ENCODE data around the gene KRR1. TPM values are rescaled to one million over a fixed set of nuclear protein-coding genes. Genes with fewer than 3 reads are reported as not detected.
A peak's percentile ranks its signal among the peaks of the same experiment; 100 is the strongest.
"Not testable (repeated sequence)": the region's sequence is repeated elsewhere in the genome, so short reads cannot be mapped to it uniquely, and the experiment has no call there.

KRR1 gene
- total and polyA plus RNA-seq, 12 donors, result 18.0 to 87.5 (median 47.7) TPM

DNA sequence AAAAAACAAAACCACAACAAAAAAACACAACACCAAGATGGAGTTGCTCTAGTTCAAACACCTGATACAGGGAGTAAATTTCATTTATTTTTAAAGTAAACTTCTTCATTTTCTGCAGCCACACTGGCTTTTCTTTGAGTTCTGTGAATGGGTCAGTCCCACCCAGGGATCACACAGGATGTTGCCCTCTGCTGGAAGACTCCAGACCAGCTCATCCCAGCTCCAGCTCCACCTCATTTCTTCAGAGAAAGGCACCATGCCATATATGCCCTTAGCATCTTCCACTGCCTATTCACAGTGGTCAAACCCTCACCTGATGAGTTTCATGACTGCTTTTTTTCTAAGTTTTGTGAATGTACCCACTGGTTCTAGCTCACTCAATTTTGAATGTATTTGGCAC, 22.9 kb downstream of the KRR1 start:
- intact Hi-C loops (cut with DNase I), result no loop called here
- DNase-seq, result peak in 4 of 7 donors; percentile 35 to 66 (median 46)
- Histone ChIP-seq H3K9me3 (replicated peaks in 1 of 3) (no peaks in the 10 kb centered on the region), H3K27ac (no peak overlapping the region), H3K36me3 (replicated peaks in 1 of 2) (peaks cover 0 to 5% of the 10 kb centered on the region in 2 donors), H3K4me3 (no peak overlapping the region), H3K27me3 (no peaks in the 10 kb centered on the region), H3K4me1 (replicated peaks in 1 of 2) (peaks cover 0 to 15% of the 10 kb centered on the region in 2 donors)
- TF ChIP-seq, protein P1, sequence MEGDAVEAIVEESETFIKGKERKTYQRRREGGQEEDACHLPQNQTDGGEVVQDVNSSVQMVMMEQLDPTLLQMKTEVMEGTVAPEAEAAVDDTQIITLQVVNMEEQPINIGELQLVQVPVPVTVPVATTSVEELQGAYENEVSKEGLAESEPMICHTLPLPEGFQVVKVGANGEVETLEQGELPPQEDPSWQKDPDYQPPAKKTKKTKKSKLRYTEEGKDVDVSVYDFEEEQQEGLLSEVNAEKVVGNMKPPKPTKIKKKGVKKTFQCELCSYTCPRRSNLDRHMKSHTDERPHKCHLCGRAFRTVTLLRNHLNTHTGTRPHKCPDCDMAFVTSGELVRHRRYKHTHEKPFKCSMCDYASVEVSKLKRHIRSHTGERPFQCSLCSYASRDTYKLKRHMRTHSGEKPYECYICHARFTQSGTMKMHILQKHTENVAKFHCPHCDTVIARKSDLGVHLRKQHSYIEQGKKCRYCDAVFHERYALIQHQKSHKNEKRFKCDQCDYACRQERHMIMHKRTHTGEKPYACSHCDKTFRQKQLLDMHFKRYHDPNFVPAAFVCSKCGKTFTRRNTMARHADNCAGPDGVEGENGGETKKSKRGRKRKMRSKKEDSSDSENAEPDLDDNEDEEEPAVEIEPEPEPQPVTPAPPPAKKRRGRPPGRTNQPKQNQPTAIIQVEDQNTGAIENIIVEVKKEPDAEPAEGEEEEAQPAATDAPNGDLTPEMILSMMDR (IDR thresholded peaks at IDR 0.05), result peak in 5 of 6 experiments; percentile 28 to 43 (median 40)
- no peak for TF ChIP-seq POLR2A (IDR thresholded peaks at IDR 0.05)

DNA sequence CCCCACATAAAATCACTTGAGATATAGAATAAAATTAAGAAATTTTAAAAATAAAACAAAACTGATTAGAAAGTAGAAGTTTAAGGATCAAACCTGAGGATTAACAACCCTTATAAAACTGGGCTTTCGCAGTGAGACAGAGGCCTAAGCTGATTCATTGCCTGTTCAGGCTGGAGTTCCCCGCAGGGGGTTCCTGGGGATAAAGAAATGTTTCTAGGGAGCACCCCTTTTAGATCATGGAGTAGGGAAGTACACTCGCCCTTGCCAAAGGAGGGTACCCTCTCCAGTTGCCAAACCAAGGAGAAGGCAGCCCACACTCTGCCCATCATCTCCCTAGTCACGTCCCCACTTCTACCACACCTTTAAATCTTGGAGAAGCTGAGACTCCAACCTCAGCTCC, 24.1 kb downstream of the KRR1 start:
- Histone ChIP-seq H3K27ac (no peak overlapping the region), H3K4me3 (no peak overlapping the region), H3K9me3 (replicated peaks in 1 of 3) (no peaks in the 10 kb centered on the region), H3K4me1 (replicated peaks in 1 of 2) (peaks cover 0 to 15% of the 10 kb centered on the region in 2 donors), H3K36me3 (replicated peaks in 1 of 2) (no peaks in the 10 kb centered on the region), H3K27me3 (no peaks in the 10 kb centered on the region)
- 92 to 98% (median 94%) methylated on average over 4 of the region's 4 CpGs for WGBS, 4 donors
- intact Hi-C loops (cut with DNase I), result no loop called here
- DNase-seq, result no peak
- TF ChIP-seq, protein P1 (IDR thresholded peaks at IDR 0.05), result no peak
- TF ChIP-seq POLR2A (IDR thresholded peaks at IDR 0.05), result no peak

DNA sequence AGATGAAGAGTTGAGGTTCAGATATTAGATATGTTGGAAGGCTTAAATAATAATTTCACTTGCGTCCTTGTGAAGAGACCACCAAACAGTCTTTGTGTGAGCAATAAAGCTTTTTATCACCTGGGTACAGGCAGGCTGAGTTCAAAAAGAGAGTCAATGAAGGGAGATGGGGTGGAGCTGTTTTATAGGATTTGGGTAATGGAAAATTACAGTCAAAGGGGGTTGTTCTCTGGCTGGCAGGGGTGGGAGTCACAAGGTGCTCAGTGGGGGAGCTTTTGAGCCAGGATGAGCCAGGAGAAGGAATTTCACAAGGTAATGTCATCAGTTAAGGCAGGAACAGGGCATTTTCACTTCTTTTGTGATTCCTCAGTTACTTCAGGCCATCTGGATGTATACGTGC, 27.0 kb downstream of the KRR1 start:
- DNase-seq; intact Hi-C loops (cut with DNase I); H3K9me3 ChIP-seq (replicated peaks in 1 of 3); H3K27me3 ChIP-seq; H3K27ac ChIP-seq; H3K36me3 ChIP-seq (replicated peaks in 1 of 2): not testable (repeated sequence)
- WGBS, 4 donors, result 90 to 96% (median 92%) methylated on average over 2 of the region's 2 CpGs
- Histone ChIP-seq H3K4me1 (replicated peaks in 1 of 2) (peaks cover 0 to 31% of the 10 kb centered on the region in 2 donors), H3K4me3 (peak overlapping the region in 1 of 4 donors; percentile 10)

DNA sequence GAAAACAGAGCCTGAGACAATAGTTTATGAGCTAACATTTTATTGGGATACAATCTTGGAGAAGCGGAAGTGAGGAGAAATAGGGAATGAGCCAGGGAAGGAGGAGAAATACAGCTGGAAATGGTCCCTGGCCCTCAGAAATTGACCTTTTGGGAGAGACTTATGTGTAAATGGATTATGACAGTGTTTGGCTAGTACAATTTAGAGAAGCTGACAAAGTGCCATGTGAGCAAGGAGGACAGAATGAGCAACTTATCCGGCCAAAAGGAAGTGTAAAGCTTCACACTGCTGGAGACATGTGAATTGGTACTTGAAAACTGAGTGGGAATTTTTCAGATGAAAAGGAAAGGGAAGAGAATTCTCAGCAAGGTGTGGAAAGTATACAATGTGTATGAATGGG, 28.0 kb downstream of the KRR1 start:
- Histone ChIP-seq H3K4me1 (replicated peaks in 1 of 2) (peaks cover 0 to 32% of the 10 kb centered on the region in 2 donors), H3K27me3 (no peaks in the 10 kb centered on the region), H3K9me3 (replicated peaks in 1 of 3) (no peaks in the 10 kb centered on the region), H3K36me3 (replicated peaks in 1 of 2) (no peaks in the 10 kb centered on the region), H3K27ac (no peak overlapping the region), H3K4me3 (peak overlapping the region in 1 of 4 donors; percentile 84)
- intact Hi-C loops (cut with DNase I), result no loop called here
- TF ChIP-seq, protein P1 (IDR thresholded peaks at IDR 0.05), result no peak
- TF ChIP-seq POLR2A (IDR thresholded peaks at IDR 0.05), result no peak
- WGBS, 4 donors, result 48 to 68% (median 62%) methylated on average over 2 of the region's 2 CpGs
- DNase-seq, result no peak

DNA sequence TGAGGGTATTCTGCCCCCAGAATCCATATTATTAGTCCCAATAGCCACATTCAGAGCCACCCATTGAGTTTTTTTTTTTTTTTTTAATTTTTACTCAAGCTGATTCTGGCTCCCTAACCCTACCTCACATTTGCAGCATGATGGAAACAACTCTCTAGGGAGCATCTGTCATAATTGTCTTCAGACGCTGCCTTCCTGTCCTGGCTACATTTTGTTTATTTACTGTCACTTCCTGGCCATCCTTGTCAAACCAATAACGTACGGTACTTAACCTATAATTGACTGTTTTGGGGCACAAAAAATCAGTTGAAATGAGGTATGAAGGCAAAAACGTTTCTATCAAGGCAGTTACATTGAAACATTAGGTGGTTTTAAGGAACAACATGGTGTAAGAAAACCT, 28.8 kb downstream of the KRR1 start:
- H3K36me3 ChIP-seq (replicated peaks in 1 of 2), result no peaks in the 10 kb centered on the region
- peaks cover 0 to 32% of the 10 kb centered on the region in 2 donors for H3K4me1 ChIP-seq (replicated peaks in 1 of 2)
- WGBS, 4 donors, result 28 to 46% (median 35%) methylated on average over 4 of the region's 4 CpGs
- no peaks in the 10 kb centered on the region for H3K9me3 ChIP-seq (replicated peaks in 1 of 3)
- no peak for DNase-seq
- H3K4me3 ChIP-seq, result peak overlapping the region in 1 of 4 donors; percentile 84
- H3K27ac ChIP-seq, result peak overlapping the region in 1 of 5 donors; percentile 39
- intact Hi-C loops (cut with DNase I), result no loop called here
- no peak for TF ChIP-seq POLR2A (IDR thresholded peaks at IDR 0.05)
- TF ChIP-seq, protein P1 (IDR thresholded peaks at IDR 0.05), result no peak
- H3K27me3 ChIP-seq, result no peaks in the 10 kb centered on the region
